ENCODE data around the gene SLC26A9. TPM values are rescaled to one million over a fixed set of nuclear protein-coding genes. Genes with fewer than 3 reads are reported as not detected.

Gene SLC26A9
- total RNA-seq, 2 donors from 2014 or later = 1.1 TPM; not detected in 1

DNA sequence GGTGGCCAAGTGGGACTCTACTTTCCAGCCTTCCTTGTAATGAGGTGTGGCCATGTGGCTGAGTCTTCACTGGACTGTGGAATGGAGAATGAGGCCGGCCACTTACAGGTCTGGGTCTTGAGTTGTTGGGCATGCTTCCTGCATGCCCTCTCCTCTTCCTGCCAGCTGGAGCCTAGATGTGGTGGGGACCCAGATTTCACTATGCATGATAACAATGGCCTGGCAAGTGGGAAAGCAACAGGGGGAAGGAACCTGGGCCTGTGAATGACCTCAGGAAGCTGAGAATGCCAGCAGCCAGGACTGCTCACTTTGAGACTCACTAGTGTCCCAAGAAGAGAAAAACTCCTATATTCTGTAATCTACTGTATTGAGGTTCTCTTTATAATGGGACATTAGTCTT is 8.5 kb upstream of the SLC26A9 start:
- Histone ChIP-seq H3K27ac (no peak overlapping the region), H3K9me3 (no peaks in the 10 kb centered on the region), H3K36me3 (no peaks in the 10 kb centered on the region), H3K27me3 (replicated peaks; ENCODE audit: insufficient read depth) (no peaks in the 10 kb centered on the region), H3K4me1 (ENCODE audit: control insufficient read depth in 1 of 2, low read depth in 2 of 2) (no peaks in the 10 kb centered on the region), H3K4me3 (no peak overlapping the region)
- DNase-seq (ENCODE audit: low spot score) (no peak), ATAC-seq (ENCODE audit: insufficient number of reproducible peaks, low FRiP score, low read depth) (no peak)
- TF ChIP-seq, protein P1, sequence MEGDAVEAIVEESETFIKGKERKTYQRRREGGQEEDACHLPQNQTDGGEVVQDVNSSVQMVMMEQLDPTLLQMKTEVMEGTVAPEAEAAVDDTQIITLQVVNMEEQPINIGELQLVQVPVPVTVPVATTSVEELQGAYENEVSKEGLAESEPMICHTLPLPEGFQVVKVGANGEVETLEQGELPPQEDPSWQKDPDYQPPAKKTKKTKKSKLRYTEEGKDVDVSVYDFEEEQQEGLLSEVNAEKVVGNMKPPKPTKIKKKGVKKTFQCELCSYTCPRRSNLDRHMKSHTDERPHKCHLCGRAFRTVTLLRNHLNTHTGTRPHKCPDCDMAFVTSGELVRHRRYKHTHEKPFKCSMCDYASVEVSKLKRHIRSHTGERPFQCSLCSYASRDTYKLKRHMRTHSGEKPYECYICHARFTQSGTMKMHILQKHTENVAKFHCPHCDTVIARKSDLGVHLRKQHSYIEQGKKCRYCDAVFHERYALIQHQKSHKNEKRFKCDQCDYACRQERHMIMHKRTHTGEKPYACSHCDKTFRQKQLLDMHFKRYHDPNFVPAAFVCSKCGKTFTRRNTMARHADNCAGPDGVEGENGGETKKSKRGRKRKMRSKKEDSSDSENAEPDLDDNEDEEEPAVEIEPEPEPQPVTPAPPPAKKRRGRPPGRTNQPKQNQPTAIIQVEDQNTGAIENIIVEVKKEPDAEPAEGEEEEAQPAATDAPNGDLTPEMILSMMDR (IDR thresholded peaks at IDR 0.05) = no peak

- Histone ChIP-seq H3K9me3 (no peaks in the 10 kb centered on the region), H3K27ac (no peak overlapping the region), H3K4me1 (ENCODE audit: control insufficient read depth in 1 of 2, low read depth in 2 of 2) (no peaks in the 10 kb centered on the region), H3K27me3 (replicated peaks; ENCODE audit: insufficient read depth) (no peaks in the 10 kb centered on the region), H3K36me3 (no peaks in the 10 kb centered on the region), H3K4me3 (no peak overlapping the region)
- ATAC-seq (ENCODE audit: insufficient number of reproducible peaks, low FRiP score, low read depth) (no peak), DNase-seq (ENCODE audit: low spot score) (no peak)
- TF ChIP-seq, protein P1 (IDR thresholded peaks at IDR 0.05) = no peak
These were observed 7.7 kb upstream of the SLC26A9 start for GRCh38 chr1:205950826-205951549.

DNA sequence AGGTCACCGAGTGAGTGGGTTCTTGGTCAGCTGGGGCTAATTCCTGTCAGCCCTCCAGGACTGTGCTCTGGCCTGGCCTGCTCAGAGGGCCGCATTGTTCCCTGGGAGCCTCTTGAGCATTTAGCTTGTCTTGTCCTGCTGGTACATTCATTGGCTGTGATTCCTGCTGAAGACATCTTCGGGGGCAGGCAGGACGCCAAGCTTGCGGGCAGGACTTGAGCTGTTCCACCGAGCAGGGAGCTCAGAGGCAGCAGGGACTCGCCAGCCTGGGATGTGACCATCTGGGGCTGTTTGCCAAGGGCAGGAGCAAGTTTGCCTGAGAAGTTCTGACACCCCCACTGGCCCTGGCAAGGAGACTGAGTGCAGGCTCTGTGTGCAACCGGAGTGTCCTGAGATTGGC is 7.0 kb upstream of the SLC26A9 start:
- H3K4me3 ChIP-seq = no peak overlapping the region
- DNase-seq (ENCODE audit: low spot score) (no peak), ATAC-seq (ENCODE audit: insufficient number of reproducible peaks, low FRiP score, low read depth) (no peak)
- H3K27me3 ChIP-seq (replicated peaks; ENCODE audit: insufficient read depth) = no peaks in the 10 kb centered on the region
- H3K27ac ChIP-seq = no peak overlapping the region
- no peaks in the 10 kb centered on the region for H3K9me3 ChIP-seq
- TF ChIP-seq, protein P1 (IDR thresholded peaks at IDR 0.05) = no peak
- no peaks in the 10 kb centered on the region for H3K36me3 ChIP-seq
- no peaks in the 10 kb centered on the region for H3K4me1 ChIP-seq (ENCODE audit: control insufficient read depth in 1 of 2, low read depth in 2 of 2)

DNA sequence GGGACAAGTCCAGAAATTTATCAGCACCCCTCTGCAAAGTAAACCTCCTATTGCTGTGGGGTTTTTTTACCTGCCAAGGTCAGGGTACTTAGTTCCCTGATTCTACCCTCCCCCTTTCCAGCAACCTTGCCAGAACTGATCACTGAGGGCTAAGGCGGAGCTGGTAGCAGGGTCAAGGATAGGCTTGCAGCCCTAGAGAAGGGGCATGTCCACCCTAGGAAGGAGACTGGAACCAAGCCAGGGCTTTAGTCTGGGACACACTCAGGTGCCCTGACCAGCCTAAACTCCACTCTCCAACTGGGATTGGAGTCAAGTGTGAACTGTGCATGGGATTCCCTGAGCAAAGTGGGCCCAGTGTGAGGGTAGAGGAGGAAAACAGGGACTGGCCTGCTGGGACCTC is 6.5 kb upstream of the SLC26A9 start:
- no peaks in the 10 kb centered on the region for H3K9me3 ChIP-seq
- H3K27me3 ChIP-seq (replicated peaks; ENCODE audit: insufficient read depth) = no peaks in the 10 kb centered on the region
- DNase-seq (ENCODE audit: low spot score) = no peak
- no peaks in the 10 kb centered on the region for H3K4me1 ChIP-seq (ENCODE audit: control insufficient read depth in 1 of 2, low read depth in 2 of 2)
- TF ChIP-seq, protein P1 (IDR thresholded peaks at IDR 0.05) = no peak
- no peaks in the 10 kb centered on the region for H3K36me3 ChIP-seq
- no peak for ATAC-seq (ENCODE audit: insufficient number of reproducible peaks, low FRiP score, low read depth)
- no peak overlapping the region for H3K4me3 ChIP-seq
- no peak overlapping the region for H3K27ac ChIP-seq

DNA sequence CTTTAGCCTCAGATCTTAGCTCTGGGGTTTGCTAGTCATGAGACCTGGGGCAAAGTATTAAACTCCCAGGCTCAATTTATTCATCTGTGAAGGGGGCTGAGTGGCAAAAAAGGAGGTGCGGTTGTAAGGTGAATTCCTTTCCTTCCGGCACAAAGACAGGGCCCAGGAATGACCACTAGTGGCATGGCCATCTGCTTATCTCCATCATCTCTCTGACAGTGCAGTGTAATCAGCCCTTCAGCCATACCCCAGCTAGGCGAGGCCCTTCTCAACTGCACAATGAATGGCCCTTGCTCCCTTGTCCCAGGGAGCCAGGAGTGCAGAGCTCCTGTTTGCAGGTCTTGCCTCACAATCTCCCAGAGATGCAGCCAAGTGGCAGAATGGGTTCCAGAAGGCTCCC is 5.6 kb upstream of the SLC26A9 start:
- H3K4me1 ChIP-seq (ENCODE audit: control insufficient read depth in 1 of 2, low read depth in 2 of 2) = no peaks in the 10 kb centered on the region
- TF ChIP-seq, protein P1 (IDR thresholded peaks at IDR 0.05) = no peak
- ATAC-seq (ENCODE audit: insufficient number of reproducible peaks, low FRiP score, low read depth) (no peak), DNase-seq (ENCODE audit: low spot score) (no peak)
- no peak overlapping the region for H3K27ac ChIP-seq
- no peak overlapping the region for H3K4me3 ChIP-seq
- H3K9me3 ChIP-seq = no peaks in the 10 kb centered on the region
- H3K36me3 ChIP-seq = no peaks in the 10 kb centered on the region
- no peaks in the 10 kb centered on the region for H3K27me3 ChIP-seq (replicated peaks; ENCODE audit: insufficient read depth)

Data from thoracic aorta (tissue), 2 donors.